GM21515 (cell line): Measurements from ENCODE around the gene CSAG2.
"Not testable (repeated sequence)": the region's sequence is repeated elsewhere in the genome, so short reads cannot be mapped to it uniquely, and the experiment has no call there.

Experiments used
- ATAC-seq: cut with Tn5 transposase; IDR thresholded peaks from one replicate; pipeline ENCODE4 v1.9.1; 2021; ENCODE audit not compliant: unreplicated experiment

The CSAG2 gene, protein sequence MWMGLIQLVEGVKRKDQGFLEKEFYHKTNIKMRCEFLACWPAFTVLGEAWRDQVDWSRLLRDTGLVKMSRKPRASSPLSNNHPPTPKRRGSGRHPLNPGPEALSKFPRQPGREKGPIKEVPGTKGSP

DNA sequence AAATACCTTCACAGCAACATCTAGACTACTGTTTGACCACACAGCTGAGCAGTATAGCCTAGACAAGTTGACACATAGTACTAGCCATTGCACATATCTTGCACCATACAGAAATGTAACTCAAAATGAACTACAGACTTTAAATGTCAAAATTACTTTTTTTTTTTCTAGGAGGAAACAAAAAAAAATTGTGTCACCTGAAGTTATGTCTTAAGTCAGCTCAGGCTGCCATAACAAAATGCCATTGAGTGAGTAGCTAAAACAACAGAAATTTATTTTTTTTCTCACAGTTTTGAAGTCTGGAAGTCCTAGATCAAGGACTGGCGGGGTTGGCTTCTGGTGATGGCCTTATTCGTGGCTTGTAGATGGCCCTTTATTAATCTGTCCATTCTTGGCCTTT lies at the start of gene CSAG2:
Gene CSAG2 (minus strand): TSS at position 101 of the 400 bp plus-strand sequence. CDS start 161 bp downstream, outside the sequence.
- ATAC-seq, result not testable (repeated sequence)

DNA sequence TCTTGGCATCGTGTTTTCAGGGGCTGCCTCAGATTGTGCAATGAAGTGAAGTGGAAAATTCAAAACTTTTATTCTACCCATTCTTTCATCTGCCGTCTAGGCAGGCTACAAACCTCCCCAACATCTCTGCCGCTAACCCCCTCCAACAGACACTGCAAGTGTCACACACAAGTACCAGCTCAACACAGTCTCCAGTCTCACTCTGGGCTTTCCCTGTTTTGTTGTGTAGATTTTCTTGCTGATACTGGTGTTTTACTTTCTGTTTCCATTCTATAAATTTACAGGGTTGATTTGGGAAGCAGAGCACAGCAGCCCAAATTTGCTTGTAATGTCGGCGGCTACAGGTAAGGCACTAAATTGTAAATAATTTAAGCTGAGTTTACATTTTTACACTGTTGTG lies 45.8 kb upstream of the CSAG2 start:
- ATAC-seq, result not testable (repeated sequence)

DNA sequence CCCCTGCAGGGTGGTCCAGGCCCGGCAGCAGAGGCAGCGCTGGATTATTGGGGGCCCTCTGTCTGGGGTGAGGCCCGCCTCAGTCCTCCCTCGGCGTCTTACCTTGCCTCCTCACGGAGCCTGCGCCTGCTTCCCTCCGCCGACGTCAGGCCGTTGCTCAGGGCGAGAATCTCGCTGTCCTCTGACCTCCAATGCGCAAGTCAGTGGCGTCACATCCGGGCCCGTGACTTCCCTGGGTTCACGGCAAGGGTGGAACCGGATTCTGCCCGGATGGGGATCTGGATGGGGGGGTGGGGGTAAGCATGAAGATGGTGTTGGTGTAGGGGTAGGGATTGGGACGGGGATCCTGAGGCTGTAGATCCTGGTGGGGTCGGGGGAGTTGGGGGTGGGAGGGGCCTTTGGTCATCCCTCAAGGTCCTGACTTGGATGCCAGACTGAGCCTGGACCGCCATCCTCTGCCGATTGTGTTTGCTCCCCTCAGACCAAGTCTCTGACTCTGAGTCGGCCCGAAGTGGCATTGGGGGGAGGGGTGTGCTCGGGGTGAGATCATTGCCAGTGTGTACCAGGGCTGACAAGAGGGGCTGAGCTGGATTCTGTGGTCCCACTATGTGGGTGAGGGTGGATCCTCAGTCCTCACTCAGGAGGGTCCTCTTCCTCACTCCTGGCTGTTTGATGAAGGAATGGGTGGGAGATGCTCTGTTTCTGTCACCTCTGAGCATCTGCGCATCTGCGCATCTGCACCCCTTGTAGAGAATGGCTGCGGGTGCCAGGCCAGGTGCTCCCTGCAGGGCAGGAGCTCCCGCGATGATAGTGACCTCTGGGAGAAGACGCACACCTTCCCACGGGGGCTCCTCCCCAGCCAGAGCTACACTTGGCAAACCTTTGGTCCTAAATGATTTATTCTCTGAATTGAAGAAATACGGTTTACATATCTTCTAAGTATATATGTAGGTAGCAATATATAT lies 44.9 kb upstream of the CSAG2 start, which contains the start of gene MAGEA2:
Gene MAGEA2 (minus strand): TSS at position 157 of the 965 bp plus-strand sequence. CDS start 2,479 bp downstream, outside the sequence.
- not testable (repeated sequence) for ATAC-seq

GRCh38 chrX:152738560-152738959 lies 29.5 kb upstream of the CSAG2 start:
- ATAC-seq, result no peak

DNA sequence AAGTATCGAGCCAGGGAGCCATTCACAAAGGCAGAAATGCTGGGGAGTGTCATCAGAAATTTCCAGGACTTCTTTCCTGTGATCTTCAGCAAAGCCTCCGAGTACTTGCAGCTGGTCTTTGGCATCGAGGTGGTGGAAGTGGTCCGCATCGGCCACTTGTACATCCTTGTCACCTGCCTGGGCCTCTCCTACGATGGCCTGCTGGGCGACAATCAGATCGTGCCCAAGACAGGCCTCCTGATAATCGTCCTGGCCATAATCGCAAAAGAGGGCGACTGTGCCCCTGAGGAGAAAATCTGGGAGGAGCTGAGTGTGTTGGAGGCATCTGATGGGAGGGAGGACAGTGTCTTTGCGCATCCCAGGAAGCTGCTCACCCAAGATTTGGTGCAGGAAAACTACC lies 27.5 kb upstream of the CSAG2 start:
- not testable (repeated sequence) for ATAC-seq

DNA sequence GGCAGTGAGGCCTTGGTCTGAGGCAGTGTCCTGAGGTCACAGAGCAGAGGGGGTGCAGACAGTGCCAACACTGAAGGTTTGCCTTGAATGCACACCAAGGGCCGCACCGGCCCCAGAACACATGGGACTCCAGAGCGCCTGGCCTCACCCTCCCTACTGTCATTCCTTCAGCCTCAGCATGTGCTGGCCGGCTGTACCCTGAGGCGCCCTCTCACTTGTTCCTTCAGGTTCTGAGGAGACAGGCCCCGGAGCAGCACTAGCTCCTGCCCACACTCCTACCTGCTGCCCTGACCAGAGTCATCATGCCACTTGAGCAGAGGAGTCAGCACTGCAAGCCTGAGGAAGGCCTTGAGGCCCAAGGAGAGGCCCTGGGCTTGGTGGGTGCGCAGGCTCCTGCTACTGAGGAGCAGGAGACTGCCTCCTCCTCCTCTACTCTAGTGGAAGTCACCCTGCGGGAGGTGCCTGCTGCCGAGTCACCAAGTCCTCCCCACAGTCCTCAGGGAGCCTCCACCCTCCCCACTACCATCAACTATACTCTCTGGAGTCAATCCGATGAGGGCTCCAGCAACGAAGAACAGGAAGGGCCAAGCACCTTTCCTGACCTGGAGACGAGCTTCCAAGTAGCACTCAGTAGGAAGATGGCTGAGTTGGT lies 26.9 kb upstream of the CSAG2 start:
- no peak for ATAC-seq

GRCh38 chrX:152735101-152735500 lies 26.0 kb upstream of the CSAG2 start:
- no peak for ATAC-seq

DNA sequence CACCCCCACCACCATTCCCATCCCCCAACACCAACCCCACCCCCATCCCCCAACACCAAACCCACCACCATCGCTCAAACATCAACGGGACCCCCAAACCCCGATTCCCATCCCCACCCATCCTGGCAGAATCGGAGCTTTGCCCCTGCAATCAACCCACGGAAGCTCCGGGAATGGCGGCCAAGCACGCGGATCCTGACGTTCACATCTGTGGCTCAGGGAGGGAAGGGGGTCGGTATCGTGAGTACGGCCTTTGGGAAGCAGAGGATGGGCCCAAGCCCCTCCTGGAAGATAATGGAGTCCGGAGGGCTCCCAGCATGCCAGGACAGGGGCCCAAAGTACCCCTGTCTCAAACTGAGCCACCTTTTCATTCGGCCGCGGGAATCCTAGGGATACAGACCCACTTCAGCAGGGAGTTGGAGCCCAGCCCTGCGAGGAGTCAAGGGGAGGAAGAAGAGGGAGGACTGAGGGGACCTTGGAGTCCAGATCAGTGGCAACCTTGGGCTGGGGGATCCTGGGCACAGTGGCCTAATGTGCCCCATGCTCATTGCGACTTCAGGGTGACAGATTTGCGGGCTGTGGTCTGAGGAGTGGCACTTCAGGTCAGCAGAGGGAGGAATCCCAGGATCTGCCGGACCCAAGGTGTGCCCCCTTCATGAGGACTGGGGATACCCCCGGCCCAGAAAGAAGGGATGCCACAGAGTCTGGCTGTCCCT lies 25.2 kb upstream of the CSAG2 start:
- ATAC-seq, result not testable (repeated sequence)

DNA sequence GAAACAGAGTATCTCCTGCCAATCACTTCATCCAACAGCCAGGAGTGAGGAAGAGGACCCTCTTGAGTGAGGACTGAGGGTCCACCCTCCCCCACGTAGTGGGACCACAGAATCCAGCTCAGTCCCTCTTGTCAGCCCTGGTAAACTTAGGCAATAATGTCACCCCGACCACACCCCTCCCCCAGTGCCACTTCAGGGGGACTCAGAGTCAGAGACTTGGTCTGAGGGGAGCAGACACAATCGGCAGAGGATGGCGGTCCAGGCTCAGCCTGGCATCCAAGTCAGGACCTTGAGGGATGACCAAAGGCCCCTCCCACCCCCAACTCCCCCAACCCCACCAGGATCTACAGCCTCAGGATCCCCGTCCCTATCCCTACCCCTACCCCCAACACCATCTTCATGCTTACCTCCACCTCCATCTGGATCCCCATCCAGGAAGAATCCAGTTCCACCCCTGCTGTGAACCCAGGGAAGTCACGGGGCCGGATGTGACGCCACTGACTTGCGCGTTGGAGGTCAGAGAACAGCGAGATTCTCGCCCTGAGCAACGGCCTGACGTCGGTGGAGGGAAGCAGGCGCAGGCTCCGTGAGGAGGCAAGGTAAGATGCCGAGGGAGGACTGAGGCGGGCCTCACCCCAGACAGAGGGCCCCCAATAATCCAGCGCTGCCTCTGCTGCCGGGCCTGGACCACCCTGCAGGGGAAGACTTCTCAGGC lies 24.3 kb upstream of the CSAG2 start, which contains the start of the genes CSAG1 and MAGEA12:
Gene CSAG1 (minus strand): TSS at position 461 of the 715 bp plus-strand sequence. CDS start 1,261 bp downstream, outside the sequence.
Gene MAGEA12 (plus strand): TSS at position 497 of the 715 bp plus-strand sequence. CDS start 2,405 bp downstream, outside the sequence.
- ATAC-seq, result no peak

GRCh38 chrX:152725409-152725808 lies 16.3 kb upstream of the CSAG2 start:
- no peak for ATAC-seq

- not testable (repeated sequence) for ATAC-seq
Measured at GRCh38 chrX:152713815-152714787, 5.0 kb upstream of the CSAG2 start, which contains the start of gene MAGEA2B. TSS of gene MAGEA2B (plus strand) at chrX:152714628. CDS start at chrX:152717107, 2,479 bp downstream.

DNA sequence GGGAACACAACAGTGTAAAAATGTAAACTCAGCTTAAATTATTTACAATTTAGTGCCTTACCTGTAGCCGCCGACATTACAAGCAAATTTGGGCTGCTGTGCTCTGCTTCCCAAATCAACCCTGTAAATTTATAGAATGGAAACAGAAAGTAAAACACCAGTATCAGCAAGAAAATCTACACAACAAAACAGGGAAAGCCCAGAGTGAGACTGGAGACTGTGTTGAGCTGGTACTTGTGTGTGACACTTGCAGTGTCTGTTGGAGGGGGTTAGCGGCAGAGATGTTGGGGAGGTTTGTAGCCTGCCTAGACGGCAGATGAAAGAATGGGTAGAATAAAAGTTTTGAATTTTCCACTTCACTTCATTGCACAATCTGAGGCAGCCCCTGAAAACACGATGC lies 4.1 kb upstream of the CSAG2 start:
- ATAC-seq, result not testable (repeated sequence)

DNA sequence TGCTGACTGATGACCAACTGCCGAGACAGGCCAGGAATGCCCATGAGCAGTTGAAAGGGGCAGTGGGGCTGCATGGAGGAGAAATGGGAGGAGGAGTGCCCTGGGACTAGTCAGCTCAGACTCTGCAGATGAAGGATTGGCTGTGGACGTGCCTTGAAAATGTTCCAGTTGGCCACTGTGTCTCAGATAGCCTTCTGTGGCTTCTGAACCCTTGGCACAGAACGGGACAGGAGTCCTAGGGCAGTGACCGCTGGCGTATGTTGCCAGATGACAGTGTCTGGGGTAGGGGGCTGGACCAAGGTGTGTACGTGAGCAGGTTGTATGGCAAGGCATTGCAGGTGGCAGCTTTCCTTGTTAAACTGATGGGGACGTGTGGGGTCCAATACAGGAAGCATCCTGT lies 2.6 kb downstream of the CSAG2 start:
- not testable (repeated sequence) for ATAC-seq

GRCh38 chrX:152700390-152700789 lies 8.7 kb downstream of the CSAG2 start:
- not testable (repeated sequence) for ATAC-seq

DNA sequence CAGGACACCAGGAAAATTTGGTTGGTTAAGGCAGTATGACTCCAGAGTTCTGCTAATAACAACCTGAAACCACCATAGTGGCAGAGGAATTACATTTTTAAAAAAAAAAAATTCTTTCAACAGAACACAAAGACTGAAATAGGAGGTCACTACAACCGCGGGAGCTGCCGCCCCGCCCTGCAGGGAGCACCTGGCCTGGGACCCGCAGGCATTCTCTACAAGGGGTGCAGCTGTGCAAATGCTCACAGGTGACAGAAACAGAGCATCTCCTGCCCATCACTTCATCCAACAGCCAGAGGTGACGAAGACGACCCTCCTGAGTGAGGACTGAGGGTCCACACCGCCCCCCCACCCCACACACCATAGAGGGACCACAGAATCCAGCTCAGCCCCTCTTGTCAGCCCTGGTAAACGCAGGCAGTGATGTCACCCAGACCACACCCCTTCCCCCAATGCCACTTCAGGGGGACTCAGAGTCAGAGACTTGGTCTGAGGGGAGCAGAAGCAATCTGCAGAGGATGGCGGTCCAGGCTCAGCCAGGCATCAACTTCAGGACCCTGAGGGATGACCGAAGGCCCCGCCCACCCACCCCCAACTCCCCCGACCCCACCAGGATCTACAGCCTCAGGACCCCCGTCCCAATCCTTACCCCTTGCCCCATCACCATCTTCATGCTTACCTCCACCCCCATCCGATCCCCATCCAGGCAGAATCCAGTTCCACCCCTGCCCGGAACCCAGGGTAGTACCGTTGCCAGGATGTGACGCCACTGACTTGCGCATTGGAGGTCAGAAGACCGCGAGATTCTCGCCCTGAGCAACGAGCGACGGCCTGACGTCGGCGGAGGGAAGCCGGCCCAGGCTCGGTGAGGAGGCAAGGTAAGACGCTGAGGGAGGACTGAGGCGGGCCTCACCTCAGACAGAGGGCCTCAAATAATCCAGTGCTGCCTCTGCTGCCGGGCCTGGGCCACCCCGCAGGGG lies 10.8 kb downstream of the CSAG2 start, which contains the start of gene MAGEA3:
Gene MAGEA3 (plus strand): TSS at position 843 of the 980 bp plus-strand sequence. CDS start 2,039 bp downstream, outside the sequence.
- ATAC-seq, result not testable (repeated sequence)

- peak; percentile 64 for ATAC-seq
Measured at GRCh38 chrX:152681012-152681411, 28.1 kb downstream of the CSAG2 start.

DNA sequence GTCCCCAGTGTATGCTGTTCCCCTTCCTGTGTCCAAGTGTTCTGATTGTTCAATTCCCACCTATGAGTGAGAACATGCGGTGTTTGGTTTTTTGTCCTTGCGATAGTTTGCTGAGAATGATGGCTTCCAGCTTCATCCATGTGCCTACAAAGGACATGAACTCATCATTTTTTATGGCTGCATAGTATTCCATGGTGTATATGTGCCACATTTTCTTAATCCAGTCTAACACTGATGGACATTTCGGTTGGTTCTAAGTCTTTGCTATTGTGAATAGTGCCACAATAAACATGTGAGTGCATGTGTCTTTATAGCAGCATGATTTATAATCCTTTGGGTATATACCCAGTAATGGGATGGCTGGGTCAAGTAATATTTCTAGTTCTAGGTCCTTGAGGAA lies 34.4 kb downstream of the CSAG2 start:
- not testable (repeated sequence) for ATAC-seq
